Transverse colon (tissue), 4 donors: ENCODE data around the gene GLS2. TPM values are rescaled to one million over a fixed set of nuclear protein-coding genes. Genes with fewer than 3 reads are reported as not detected.
"Not testable (repeated sequence)": the region's sequence is repeated elsewhere in the genome, so short reads cannot be mapped to it uniquely, and the experiment has no call there.

Experiments used
- DNase-seq: peaks from one replicate; pipeline ENCODE4 v3.0.0-alpha.2; 2019
- H3K27ac ChIP-seq, 4 donors: fragments of 200-600 bp; sonication (generic); 2 replicates each; pipeline ENCODE4 v1.5.1; 2016 to 2018; ENCODE audit warnings: inconsistent platforms in 4 of 4
- H3K27me3 ChIP-seq: fragments of 200-600 bp; sonication (generic); 2 replicates; pipeline ENCODE4 v1.5.1; 2017; ENCODE audit warnings: inconsistent platforms
- H3K36me3 ChIP-seq, 4 donors: fragments of 200-600 bp; sonication (generic); 2 replicates each; pipeline ENCODE4 v1.5.1; 2017 to 2019; ENCODE audit warnings: inconsistent platforms in 4 of 4
- H3K4me1 ChIP-seq, 4 donors: fragments of 200-600 bp; sonication (generic); 2 replicates each; pipeline ENCODE4 v1.5.1; 2017 to 2020; ENCODE audit warnings: inconsistent platforms in 4 of 4
- H3K4me3 ChIP-seq, 4 donors: fragments of 200-600 bp; sonication (generic); 1 replicate in 1 of 4; 2 replicates in 3 of 4; pipeline versions ENCODE4 v1.5.1 to v1.6.1; 2017 to 2019; ENCODE audit warnings: inconsistent platforms in 4 of 4
- H3K9me3 ChIP-seq, 2 donors: fragments of 200-600 bp; sonication (generic); 2 replicates each; pipeline ENCODE4 v1.5.1; 2017 to 2019; ENCODE audit warnings: inconsistent platforms in 2 of 2
- CTCF ChIP-seq, 5 experiments: fragments of 200-600 bp in 3 of 5; fragments of 450-650 bp in 2 of 5; sonication (generic) in 3 of 5; IDR thresholded peaks; 1 replicate in 2 of 5; 2 replicates in 3 of 5; pipeline ENCODE4 v1.5.1; 2016 to 2017; ENCODE audit warnings: antibody characterized with exemption in 5 of 5, inconsistent platforms in 3 of 5, mild to moderate bottlenecking in 2 of 5, moderate library complexity in 1 of 5
- EP300 ChIP-seq: sonication (generic); formaldehyde crosslinking; IDR thresholded peaks from one replicate; pipeline ENCODE4 v1.6.1; 2017; ENCODE audit warnings: antibody characterized with exemption, low read depth
- POLR2A ChIP-seq: fragments of 450-650 bp; IDR thresholded peaks from one replicate; pipeline ENCODE4 v1.6.1; 2016; ENCODE audit warnings: antibody characterized with exemption, mild to moderate bottlenecking, moderate library complexity
- POLR2AphosphoS5 ChIP-seq, 3 donors: sonication (generic); formaldehyde crosslinking; IDR thresholded peaks; one replicate each; pipeline ENCODE4 v1.6.1; 2016; ENCODE audit warnings: antibody characterized with exemption in 3 of 3
- WGBS, 2 donors: methylation state at CpG; one replicate each; pipeline ENCODE4 v1.1.5; 2018; ENCODE audit warnings: low coverage in 1 of 2; 5-methylcytosine and 5-hydroxymethylcytosine counted together
- in situ Hi-C, 4 donors: fragments of 200-750 bp; cut with MboI; loops; one replicate each; pipeline versions ENCODE4 v1.15.0 to v1.15.1; 2017; ENCODE audit warnings: low sequenced_read_pairs in 3 of 4, low pct_ligation_motif_present in 1 of 4, low pct_unique_long_range_greater_than_20kb in 1 of 4
- intact Hi-C: fragments of 100-400 bp; cut with DNase I; formaldehyde crosslinking; loops from one replicate; pipeline ENCODE4 v1.15.1; 2023; ENCODE audit warnings: low total_unique reads
- total RNA-seq, 4 donors: library from RNA; depleted of rRNA; stranded (reverse); fragments of >200 nt; gene quantifications; one replicate each; pipeline ENCODE4 v1.1.0, GENCODE V29; 2016

Gene GLS2
- total RNA-seq, 4 donors from 2014 or later = 0.41 to 0.95 TPM; not detected in 2

DNA sequence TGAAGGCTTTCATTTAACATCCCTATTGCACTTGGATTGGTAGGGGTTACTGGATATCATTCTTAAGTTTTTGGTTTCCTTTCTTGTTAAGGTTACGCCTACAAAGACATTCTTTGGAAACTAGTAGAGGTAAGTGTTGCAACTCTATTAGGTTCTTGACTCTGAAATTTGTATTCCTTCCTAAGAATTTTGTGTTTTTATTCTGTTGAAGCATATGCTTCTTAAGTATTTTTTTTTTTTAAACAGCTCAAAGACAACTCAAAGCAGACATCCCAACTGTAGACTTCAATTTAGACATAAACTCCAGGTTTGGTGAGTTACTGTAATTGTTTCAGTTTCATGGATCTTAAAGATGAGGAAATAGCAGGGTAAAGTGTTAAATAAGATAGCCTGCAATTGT lies 32.5 kb upstream of the GLS2 start:
- H3K27me3 ChIP-seq = no peaks in the 10 kb centered on the region
- peak overlapping the region; percentile 87 to 91 (median 88) for H3K27ac ChIP-seq
- no peaks in the 10 kb centered on the region for H3K9me3 ChIP-seq
- no peaks in the 10 kb centered on the region for H3K36me3 ChIP-seq
- peaks cover 0 to 43% (median 9%) of the 10 kb centered on the region in 4 donors for H3K4me1 ChIP-seq
- TF ChIP-seq POLR2A (no peak), EP300 (no peak), CTCF (IDR thresholded peaks at IDR 0.05) (no peak), POLR2AphosphoS5 (IDR thresholded peaks at IDR 0.05) (no peak)
- DNase-seq = no peak
- in situ Hi-C loops = no loop called here
- no peak overlapping the region for H3K4me3 ChIP-seq
- intact Hi-C loops = loop anchor here (2.0 kb wide), 1 partner anchor 114 kb away; no protein-coding TSS in a partner anchor
- 40 to 72% methylated on average over 1 of the region's 1 CpG for WGBS, 2 donors

GRCh38 chr12:56520048-56520447 lies 32.1 kb upstream of the GLS2 start:
- no peaks in the 10 kb centered on the region for H3K9me3 ChIP-seq
- peak overlapping the region; percentile 87 to 91 (median 88) for H3K27ac ChIP-seq
- intact Hi-C loops = loop anchor here (2.0 kb wide), 1 partner anchor 115 kb away; no protein-coding TSS in a partner anchor
- H3K36me3 ChIP-seq = no peaks in the 10 kb centered on the region
- H3K4me3 ChIP-seq = no peak overlapping the region
- DNase-seq = no peak
- 65 to 83% methylated on average over 1 to 3 of the region's 3 CpGs for WGBS, 2 donors
- in situ Hi-C loops = no loop called here
- no peaks in the 10 kb centered on the region for H3K27me3 ChIP-seq
- TF ChIP-seq POLR2A = no peak
- no peak for TF ChIP-seq EP300
- H3K4me1 ChIP-seq = peaks cover 0 to 42% (median 8%) of the 10 kb centered on the region in 4 donors

- TF ChIP-seq POLR2AphosphoS5 (IDR thresholded peaks at IDR 0.05) (no peak), CTCF (IDR thresholded peaks at IDR 0.05) (no peak), POLR2A (no peak), EP300 (no peak)
- Histone ChIP-seq H3K4me3 (no peak overlapping the region), H3K27me3 (no peaks in the 10 kb centered on the region), H3K36me3 (no peaks in the 10 kb centered on the region), H3K4me1 (peaks cover 0 to 36% (median 6%) of the 10 kb centered on the region in 4 donors), H3K9me3 (no peaks in the 10 kb centered on the region), H3K27ac (no peak overlapping the region)
- intact Hi-C loops (no loop called here), in situ Hi-C loops (loop anchor here in 2 of 4 donors (10.0 kb wide), 1 partner anchor 56 kb away; no protein-coding TSS in a partner anchor)
- 26 to 34% methylated on average over 2 of the region's 2 CpGs for WGBS, 2 donors
- DNase-seq = no peak
Observed at GRCh38 chr12:56518570-56518969, 30.6 kb upstream of the GLS2 start.

DNA sequence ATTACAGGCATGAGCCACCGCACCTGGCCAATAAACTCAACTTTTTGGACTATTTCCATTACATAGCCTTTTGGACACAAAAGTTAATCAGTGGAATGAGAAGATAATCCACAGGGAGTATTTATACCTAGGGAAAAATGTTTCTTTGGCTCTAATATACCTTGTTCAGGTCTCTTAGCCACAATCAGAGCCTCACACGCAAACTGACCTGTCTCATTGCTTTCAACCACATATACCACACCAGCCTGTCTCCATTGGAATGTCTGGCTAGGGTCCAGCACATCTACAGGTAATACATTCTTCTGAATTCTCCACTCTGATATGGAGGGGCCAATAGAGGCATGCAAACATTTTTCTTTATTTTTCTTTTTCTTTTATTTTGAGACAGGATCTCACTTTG lies 29.9 kb upstream of the GLS2 start:
- Histone ChIP-seq H3K27ac (no peak overlapping the region), H3K9me3 (no peaks in the 10 kb centered on the region), H3K36me3 (no peaks in the 10 kb centered on the region), H3K4me1 (peaks cover 0 to 30% (median 2%) of the 10 kb centered on the region in 4 donors), H3K4me3 (no peak overlapping the region), H3K27me3 (no peaks in the 10 kb centered on the region)
- in situ Hi-C loops = loop anchor here in 2 of 4 donors (10.0 kb wide), 1 partner anchor 57 kb away; no protein-coding TSS in a partner anchor
- TF ChIP-seq POLR2AphosphoS5 (IDR thresholded peaks at IDR 0.05) (no peak), EP300 (no peak), CTCF (IDR thresholded peaks at IDR 0.05) (no peak), POLR2A (no peak)
- no peak for DNase-seq
- intact Hi-C loops = no loop called here
- 73% methylated on average over 2 of the region's 2 CpGs; no CpG with 5 or more reads in 1 of the 2 donors for WGBS, 2 donors

DNA sequence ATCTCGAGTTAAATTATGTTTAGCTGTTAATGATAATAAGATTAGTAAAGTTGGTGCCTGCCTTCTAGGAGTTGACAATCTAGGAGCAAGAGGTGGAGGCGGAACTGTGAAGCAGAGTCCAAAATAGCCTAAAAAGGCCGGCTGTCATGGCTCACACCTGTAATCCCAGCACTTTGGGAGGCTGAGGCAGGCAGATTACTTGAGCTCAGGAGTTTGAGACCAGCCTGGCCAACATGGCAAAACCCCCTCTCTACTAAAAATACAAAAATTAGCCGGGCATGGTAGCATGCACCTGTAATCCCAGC lies 26.0 kb upstream of the GLS2 start:
- in situ Hi-C loops (loop anchor here in 2 of 4 donors (10.0 kb wide), 1 partner anchor 61 kb away; no protein-coding TSS in a partner anchor), intact Hi-C loops (loop anchor here (2.0 kb wide), 1 partner anchor 57 kb away; no protein-coding TSS in a partner anchor)
- H3K4me3 ChIP-seq, DNase-seq, H3K36me3 ChIP-seq, H3K9me3 ChIP-seq, H3K27ac ChIP-seq, H3K27me3 ChIP-seq: not testable (repeated sequence)
- 20 to 60% methylated on average over 2 to 4 of the region's 4 CpGs for WGBS, 2 donors
- peaks cover 0 to 11% (median 0%) of the 10 kb centered on the region in 4 donors for H3K4me1 ChIP-seq
